GDM1 (cell line): Measurements from ENCODE around the gene TIGD6.

Source experiments
- DNase-seq: peaks from one replicate; lab custom pipeline; 2025; lab: John Stamatoyannopoulos, UW

TIGD6 gene

DNA sequence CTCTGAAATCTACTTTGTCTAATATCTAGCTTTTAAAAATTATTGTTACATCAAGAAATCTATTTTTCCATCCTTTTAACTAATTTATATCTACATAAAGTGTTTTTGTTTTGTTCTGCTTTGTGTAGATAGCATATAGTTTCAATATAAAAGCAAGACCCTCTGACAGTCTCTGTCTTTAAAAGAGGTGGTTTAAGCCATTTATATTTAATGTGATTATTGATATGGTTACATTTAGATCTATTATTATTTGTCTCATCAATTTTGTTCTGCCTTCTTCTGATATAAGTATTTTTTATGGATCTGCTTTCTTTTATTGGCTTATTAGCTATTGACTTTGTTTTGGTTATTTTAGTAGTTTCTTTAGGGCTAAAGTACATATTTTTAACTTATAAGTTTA, 16.1 kb upstream of the TIGD6 start:
- DNase-seq: no peak

DNA sequence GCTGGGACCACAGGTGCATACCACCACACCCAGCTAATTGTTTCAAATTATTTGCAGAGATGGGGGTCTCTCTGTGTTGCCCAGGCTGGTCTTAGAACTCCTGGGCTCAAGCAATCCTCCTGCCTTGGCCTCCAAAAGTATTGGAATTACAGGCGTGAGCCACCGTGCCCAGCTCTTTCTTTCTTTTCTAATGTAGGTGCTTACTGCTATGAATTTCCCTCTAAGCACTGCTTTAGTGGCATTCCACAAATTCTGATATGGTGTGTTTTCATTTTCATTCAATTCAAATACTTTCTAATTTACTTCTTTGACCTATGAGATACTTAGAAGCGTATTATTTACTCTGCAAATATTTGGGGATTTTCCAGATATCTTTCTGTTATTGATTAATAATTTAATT, 15.0 kb upstream of the TIGD6 start:
- no peak for DNase-seq

DNA sequence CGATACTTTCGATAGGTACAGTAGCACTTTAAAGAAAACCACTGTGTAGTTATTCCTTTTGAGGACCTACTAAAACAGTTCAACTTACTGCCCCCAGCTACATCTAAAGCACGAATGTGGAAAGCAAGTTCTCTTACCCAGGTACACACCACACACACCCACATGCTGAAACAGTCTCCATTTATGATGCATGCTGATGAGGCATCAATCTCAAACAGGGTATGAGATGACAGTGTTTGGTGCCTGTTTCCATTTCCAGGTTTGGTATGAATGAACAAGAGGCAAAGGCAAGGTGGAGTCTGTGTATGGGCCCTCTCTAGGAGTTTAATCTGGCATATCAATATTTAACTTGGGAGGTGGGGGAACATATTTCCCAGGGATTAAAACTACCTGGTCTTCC, 14.0 kb upstream of the TIGD6 start:
- no peak for DNase-seq

DNA sequence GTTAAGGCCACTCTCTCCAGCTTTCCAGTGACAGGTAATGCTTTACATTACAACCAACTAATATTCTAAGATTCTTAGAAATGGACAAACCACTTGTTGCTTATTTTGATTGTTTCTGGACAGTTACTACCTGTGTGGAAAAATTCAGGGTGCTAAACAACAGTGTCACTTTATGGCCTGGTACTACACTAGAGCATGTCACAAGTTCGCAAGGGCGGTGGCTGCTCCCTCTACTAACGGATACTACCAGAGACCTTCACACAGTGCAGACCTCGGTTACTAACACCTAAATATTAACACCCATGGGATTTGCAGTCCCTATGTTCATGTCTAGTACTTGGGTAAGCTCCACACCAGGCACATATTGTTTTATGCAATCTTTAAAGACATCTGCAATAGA, 13.5 kb upstream of the TIGD6 start:
- no peak for DNase-seq

DNA sequence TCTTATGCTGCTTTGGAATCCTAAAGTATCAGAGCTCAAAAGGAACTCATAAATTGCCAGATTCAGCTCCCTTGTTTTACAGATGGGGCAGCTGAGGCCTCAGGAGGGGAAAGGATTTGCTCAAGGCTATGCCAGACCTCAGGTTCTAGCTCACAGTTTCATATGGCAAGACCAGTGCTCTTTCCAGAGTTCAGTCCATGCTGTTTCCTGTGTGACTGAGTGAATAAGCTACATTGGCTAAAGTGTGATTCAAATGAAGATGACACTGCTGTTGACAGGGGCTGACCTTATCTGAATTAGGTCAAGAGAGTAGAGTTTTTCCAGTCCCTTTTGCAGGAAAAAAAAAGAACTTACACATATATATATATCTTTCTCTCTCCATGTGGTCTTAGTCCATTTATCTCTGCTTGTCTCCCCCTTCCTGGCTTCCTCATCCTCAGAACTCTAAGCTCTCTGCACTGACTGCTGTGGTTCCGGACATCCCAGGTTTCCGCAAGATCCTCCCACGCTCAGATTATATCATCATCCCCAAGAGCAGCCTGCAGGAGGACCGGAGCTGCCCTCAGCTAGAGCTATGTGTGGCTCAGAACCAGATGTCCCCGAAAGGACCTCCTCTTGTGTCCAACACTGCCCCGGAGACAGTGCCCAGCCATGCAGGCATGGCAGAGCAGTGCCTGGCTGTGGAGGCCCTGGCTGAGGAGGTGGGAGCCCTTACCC, 9.4 kb upstream of the TIGD6 start:
- DNase-seq: no peak

DNA sequence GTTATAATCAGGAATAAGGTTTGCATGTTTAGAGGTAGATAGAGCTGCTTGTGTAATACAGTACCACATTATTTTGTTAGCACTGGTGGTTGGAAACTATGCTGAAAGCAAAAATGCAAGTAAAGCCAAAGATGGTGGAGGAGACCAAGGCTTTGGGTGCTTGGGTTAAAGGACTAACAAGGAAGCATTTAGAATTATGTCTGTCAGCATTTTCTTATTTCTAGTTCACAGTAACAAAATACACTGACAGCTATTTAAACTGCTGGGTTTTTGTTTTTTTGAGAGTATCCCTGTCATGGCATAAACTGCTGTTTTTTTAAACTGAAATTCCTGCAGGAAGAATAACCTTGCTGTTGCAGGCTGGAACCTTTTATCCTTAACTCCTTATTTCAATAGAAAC, 6.6 kb upstream of the TIGD6 start:
- DNase-seq: no peak

DNA sequence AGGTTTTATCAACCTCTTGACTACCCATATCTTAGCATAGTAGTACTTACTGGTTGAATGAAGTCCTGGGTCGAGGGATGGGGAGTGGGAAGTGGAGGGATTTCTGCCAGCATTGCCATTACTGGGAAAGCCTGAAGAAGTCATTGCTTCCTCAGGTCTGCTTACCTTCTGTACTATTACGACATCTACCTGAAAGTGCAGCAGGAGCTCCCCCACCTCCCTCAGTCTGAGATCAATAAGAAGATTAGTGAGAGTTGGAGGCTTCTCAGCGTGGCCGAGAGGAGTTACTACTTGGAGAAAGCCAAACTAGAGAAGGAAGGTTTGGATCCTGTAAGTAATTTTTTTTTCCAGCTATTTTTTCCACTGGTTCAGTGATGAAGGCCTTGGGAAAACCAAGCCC, 5.9 kb upstream of the TIGD6 start:
- no peak for DNase-seq

DNA sequence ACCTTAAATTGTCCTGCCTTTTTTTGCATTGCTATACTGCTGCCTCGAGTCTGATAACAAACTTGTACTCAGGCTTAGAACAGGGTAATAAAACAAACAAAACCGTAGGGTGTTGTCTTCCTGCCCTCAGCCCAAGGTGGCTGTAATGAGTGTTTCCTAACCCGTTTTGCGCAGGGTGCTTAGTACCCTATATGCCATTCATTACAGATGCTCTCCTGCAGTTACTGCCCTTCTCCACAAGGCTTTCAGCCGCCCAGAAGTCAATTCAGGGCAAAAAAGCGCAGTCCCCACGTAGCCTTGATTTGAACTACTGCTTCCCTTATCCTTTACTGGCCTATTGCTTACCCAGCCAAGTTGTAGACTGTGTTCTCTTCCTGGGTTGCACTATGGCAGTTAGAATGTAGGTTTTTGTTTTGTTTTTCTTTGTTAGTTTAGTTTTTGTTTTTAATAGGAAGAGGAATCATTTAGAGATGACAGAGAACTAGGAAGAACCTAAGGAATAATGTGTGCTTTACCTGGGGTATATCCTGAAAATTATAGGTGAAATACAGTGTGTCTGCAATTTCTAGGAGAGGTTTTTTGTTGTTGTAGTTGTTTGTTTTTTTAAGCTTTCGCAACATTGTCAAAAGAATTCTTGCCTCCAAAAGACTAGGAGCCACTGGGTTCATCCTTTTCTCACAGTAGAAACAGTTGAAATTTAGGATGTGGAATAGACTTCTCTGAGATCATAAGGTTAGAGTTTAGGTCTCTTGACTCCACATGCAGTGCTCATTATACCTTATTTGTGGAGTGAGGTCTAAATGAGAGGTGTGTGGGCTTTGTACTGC, 1.4 kb upstream of the TIGD6 start:
- peak; percentile 71 for DNase-seq

DNA sequence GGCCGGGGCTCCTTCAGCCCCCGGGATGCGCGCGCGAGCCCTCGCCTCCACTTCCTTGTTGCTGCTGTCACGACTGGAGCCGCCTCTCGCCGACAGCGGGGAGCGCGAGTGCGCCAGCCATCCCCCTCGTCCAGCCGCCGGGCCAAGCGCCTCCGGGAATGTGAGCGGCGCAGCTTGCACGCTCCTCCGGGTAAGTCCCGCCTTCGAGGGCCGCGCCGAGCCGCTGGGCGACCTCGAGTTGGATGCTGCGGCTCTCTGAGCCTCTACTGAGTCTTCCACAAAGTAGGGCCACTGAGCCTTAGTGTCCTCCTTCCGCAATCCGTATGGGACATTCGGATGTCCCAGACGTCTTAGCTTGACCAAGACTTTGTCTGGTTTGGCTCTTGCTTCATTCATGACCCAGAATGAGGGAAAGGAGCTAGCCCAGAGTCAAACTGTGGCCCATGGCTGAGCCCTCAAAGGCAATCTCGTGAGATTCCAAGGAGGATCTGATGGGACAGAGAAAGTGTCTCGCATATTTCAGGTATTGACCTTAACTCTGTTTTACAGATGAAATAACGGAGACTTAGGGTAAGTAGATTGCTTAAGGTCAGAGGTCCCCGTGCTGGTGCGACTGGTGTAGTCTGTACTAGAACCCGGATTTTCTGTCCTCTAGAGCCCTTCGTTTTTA, 671 bp upstream of the TIGD6 start:
- no peak for DNase-seq

DNA sequence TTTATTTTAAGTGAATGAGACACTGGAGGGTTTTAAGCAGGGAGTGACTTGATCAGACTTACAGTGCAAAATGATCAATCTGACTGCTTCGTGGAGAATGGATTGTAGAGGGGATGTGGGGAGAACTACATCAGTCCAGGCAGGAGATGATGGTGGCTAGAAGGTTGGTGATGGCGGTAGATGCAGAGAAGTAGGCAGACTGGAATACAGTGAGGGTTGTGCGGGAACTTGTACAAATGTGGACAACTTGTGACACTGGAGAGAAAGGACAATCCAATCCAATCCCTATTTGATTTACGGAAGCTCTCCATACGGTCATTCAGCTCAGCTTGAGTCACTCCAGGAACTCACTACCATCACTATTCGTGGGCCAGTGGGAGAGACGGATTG, 593 bp downstream of the TIGD6 start:
- no peak for DNase-seq

DNA sequence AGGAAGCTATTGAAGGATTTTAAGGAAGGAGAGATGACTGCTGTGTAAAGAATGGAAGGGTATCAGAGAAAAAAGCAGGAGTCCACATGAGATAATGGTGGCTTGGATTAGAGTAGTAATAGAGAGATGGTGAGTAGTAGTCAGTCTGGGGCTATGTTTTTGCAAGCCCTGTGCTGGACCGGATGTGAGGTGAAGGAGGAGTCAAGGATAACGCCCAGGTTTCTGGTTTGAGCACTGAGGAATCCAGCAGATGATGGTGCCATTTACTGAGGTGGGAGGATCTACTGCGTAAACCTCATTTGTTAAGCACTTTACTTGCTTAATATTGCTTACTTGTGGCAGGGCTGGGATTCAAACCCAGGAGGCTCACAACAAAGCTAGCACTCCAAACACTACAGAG, 1.1 kb downstream of the TIGD6 start:
- no peak for DNase-seq

DNA sequence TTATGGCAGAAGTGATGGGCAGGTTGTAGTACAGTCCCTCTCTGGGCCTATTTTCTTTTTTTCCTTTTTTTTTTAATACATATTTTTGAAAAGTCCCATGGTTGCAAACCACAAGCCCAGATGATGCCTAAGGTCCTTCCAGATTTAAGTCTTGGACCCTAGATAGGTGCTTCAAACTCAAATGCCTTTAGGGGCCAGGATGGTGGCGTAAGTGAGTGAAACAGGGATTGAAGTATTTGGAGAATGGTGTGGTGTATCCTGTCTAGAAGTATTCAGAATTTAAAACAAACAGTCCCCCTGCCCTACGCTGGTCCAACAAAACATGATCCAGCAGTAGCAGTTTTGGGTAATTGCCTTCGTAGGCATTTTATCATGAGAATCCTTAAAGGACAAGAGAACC, 2.2 kb downstream of the TIGD6 start:
- DNase-seq: no peak

DNA sequence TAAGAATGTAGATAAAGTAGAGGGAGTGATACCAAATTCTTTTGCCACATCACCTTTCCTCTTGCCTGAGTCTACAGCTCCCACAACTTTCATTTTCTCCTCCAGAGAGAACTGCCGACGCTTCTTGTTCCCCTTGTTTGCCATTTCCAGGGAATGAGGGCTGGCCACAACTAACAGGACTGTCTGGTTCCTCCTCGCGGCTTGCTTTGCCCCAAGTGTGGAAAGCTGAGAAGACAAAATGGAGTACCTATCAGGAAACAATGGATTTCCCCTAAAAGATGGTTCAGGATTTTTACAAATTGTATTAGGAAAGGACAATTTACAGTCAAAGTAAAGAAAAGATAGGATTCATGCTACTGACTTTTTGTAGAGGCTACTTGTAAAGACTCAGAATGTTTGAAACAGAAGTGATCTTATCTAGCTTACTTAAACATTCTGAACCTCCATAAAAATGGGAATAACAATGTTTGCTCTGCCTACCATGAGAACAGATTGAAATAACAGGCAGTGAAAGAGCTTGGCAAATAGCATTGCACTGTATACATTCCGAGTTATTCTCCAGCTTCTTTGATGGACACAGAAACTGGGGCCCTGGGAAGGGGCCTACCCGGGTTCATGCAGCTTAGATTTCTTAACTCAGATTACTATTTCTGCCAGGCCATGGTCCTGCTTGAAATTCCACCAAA, 4.1 kb downstream of the TIGD6 start:
- no peak for DNase-seq

DNA sequence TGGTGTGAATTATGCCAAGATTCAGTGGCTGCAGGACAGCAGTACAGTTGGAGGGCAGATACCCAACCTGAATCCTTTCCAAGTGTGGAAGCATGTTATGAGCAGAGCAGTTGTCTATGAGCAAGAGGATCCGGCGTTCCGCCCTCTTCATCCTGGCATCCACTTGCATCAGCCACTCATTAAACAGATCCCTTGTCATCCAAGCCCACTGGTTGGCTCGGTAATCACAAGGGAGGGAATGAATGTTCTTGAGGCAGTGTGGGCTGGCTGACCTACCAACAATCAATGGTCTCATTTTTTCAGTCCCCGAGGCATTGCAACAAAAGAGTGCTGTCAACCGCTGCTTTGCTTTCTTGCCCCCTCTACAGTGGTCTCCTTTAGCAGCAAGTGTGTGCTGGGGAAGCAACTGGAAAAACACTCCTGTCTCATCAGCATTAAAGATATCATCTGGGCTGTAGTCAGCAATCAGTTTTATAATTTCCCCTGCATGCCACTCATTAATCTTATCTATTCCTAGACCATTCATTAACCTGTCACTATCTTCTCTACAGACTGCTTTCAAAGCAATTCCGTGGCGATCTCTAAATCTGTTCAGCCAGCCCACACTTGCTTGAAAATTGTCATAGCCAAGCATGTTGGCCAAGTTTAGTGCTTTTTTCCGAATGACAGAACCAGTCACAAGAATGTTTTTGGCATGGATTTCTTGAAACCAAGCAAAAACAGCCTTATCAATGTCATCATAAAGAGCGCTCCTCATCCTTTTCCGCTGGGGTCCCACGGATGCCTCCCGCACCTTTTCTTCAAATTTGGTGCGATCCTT, 4.9 kb downstream of the TIGD6 start:
- no peak for DNase-seq

DNA sequence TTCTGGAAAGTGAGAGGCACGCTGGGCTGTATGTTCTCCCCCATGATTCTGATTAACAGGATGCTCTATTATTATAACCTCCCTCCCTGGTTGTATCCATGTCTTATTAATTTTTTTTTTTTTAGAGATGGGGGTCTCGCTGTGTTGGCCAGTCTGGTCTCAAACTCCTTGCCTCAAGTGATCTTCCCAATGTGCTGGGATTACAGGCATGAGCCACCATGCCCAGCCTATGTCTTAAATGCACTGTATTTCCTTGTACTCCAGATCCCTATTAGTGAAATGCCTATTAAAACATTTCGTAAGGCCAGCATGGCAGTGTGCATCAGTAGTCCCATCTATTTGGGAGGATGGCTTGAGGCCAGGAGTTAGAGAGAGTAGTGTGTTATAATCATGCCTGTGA, 7.0 kb downstream of the TIGD6 start:
- no peak for DNase-seq

DNA sequence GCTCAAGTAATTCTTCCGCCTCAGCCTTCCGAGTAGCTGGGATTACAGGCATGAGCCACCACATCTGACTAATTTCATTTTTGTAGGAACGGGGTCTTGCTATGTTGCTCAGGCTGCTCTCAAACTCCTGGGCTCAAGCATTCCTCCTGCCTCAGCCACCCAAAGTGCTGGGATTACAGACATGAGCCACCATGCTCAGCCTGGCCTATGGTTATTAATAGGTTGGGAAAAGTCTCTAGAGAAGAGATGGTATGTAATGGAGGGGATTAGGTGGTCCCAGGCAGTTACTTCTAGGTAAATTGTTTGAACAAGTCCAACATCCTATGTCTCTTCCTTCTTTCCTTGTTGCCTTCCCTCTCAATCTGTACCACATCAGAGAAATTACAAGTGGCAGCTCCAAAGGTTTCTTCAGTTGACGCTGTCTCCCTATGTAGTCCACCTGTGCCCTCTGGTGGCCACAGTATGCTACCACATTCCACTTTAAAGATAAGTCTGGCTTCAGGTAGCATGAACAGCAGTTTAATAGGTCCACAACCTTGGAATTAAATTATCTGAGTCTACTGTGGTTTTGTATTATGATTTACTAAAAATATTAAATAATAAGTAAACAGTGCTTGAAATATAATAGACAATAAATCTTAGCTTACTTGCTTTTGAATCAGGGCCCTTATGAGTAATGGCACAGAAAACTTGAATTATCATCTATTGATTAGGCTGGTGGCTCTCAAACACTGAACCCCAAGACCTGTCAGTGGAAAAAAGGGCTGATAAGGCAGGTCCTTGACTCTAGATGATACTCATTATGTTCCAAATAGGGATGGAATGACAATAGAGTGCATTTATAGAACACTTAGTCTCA, 9.7 kb downstream of the TIGD6 start:
- peak; percentile 47 for DNase-seq

DNA sequence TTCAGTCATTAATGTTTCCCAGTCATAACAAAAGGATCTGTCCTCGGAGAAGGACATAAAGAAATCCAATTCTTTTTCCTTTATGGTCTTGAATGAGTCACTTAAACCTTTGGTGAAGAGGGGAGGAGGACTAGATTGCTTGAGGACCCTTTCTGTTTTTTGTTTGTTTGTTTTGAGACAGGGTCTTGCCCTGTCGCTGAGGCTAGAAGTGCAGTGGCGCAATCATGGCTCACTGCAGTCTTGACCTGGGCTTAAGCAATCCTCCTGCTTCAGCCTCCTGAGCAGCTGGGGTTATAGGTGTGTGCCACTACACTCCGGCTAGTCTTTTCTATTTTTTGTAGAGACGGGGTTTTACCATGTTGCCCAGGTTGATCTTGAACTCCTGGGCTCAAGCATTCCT, 12.3 kb downstream of the TIGD6 start:
- no peak for DNase-seq

DNA sequence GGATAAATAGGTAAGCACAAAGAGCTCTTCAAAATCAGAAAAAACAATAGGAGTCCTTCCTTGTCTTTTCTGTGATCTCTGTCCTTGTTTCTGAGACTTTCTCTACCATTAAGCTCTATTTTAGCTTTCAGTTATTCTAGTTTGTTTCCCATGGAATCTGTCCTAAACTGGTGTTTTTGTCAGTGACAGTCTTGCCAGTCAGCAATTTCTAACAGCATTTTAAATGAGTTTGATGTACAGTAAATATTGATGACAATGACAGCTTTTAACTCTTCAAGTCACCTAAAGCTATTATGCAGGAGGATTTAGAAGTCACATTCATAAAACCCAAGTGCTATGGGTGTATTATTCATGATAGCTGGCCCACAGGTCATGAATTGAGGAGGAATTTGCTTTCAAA, 17.9 kb downstream of the TIGD6 start:
- DNase-seq: no peak

DNA sequence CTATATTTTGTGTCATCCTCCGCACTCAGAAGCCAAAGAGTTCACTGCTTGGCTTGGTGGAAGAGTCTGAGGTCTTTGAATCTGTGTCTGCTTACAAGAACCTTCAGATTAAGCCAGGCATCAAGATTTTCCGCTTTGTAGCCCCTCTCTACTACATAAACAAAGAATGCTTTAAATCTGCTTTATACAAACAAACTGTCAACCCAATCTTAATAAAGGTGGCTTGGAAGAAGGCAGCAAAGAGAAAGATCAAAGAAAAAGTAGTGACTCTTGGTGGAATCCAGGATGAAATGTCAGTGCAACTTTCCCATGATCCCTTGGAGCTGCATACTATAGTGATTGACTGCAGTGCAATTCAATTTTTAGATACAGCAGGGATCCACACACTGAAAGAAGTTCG, 19.2 kb downstream of the TIGD6 start:
- no peak for DNase-seq

DNA sequence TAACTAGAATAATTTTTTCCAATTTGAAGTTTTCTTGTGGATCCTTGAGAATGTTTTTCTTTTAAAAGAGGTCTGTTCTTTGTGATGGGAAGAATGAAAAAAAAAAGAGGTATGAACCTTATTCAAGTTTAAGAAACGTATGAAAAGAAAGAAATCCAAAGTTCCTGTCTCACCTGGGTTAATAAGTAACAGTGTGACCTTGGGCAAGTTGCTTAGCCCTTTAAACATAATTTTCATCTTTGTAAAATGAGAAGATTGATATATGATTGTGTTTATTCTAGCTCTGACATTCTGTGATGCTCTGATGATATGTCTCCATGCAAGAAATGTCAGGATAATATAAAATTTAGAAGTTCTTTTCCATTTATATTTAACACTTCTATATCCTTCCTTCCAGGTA, 20.6 kb downstream of the TIGD6 start:
- no peak for DNase-seq

DNA sequence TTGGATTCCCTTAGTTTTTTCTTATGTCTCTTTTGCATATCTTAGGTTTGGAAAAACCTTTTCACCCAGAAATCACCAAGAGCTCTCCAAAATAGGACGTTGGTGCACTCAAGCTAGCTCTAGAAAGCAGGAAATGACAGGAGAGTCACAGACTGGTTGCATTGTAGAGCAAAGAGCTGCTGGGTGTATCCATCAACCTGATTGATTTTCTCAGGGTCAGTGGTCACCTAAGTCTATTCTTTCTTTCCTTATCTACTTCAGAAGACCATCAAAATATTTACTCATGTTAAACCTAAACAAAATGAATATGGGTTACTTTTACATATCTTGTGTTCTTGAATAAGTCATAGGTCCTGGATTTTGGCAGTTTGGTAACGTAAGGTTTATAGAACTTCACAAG, 25.0 kb downstream of the TIGD6 start:
- no peak for DNase-seq
